ENCODE data around the gene ARHGAP26.

- TF ChIP-seq CTCF (IDR thresholded peaks at IDR 0.05; ENCODE audit: low read depth, low read length, missing input control) (no peak), MAX (IDR thresholded peaks at IDR 0.05) (peak; percentile 54), GABPA (IDR thresholded peaks at IDR 0.05 in 1 of 2, conservative IDR thresholded peaks at IDR 0.05 in 1 of 2) (peak; percentile 28 to 52), TAF1 (conservative IDR thresholded peaks at IDR 0.05) (no peak), HNF4G (IDR thresholded peaks at IDR 0.05) (no peak), NR2F2 (IDR thresholded peaks at IDR 0.05) (peak; percentile 81), RAD21 (IDR thresholded peaks at IDR 0.05) (peak in 1 of 2 donors; percentile 7), ZBTB33 (IDR thresholded peaks at IDR 0.05) (no peak)
These were observed 33.4 kb downstream of the ARHGAP26 start for GRCh38 chr5:142803428-142804125.

All from liver (tissue), 3 donors.